Mucosa of descending colon (tissue), 3 donors: ENCODE measurements around the gene C1orf74. TPM values are rescaled to one million over a fixed set of nuclear protein-coding genes. Genes with fewer than 3 reads are reported as not detected.

Experiments
- ATAC-seq: fragments of 200-7000 bp; cut with Tn5 transposase; one replicate; pipeline ENCODE4 v1.9.1; 2020; ENCODE audit warnings: mild to moderate bottlenecking, moderate library complexity
- DNase-seq, 3 donors: peaks; one replicate each; pipeline ENCODE4 v3.0.0-alpha.2; 2020
- H3K36me3 ChIP-seq: fragments of 200-600 bp; one replicate; pipeline ENCODE4 v1.8.0; 2021; ENCODE audit warnings: low read depth, mild to moderate bottlenecking
- H3K4me1 ChIP-seq: fragments of 200-600 bp; one replicate; pipeline ENCODE4 v1.8.0; 2021; ENCODE audit warnings: low read depth, mild to moderate bottlenecking
- H3K4me3 ChIP-seq: fragments of 200-600 bp; one replicate; pipeline ENCODE4 v1.8.0; 2021; ENCODE audit warnings: mild to moderate bottlenecking
- H3K9me3 ChIP-seq: fragments of 200-600 bp; one replicate; pipeline ENCODE4 v1.8.0; 2021; ENCODE audit warnings: mild to moderate bottlenecking
- CTCF ChIP-seq: fragments of 200-600 bp; IDR thresholded peaks from one replicate; pipeline ENCODE4 v1.8.0; 2022; ENCODE audit warnings: antibody characterized with exemption, mild to moderate bottlenecking
- intact Hi-C, 2 donors: fragments of 100-400 bp; cut with DNase I in 1 of 2; cut with micrococcal nuclease in 1 of 2; formaldehyde crosslinking; loops; one replicate each; pipeline versions ENCODE4 v1.11.0 to v1.11.1; 2022; cut with DNase I, micrococcal nuclease
- total RNA-seq, 3 donors: library from RNA; stranded (reverse); fragmentation: NEBNext Ultra II Directional in 2 of 3; extraction: Animal tissue kit (Norgen Biotek cat#: 25700) in 2 of 3; gene quantifications; one replicate each; pipeline versions ENCODE4 v1.2.1 to v1.2.4, GENCODE V29; 2021 to 2023
- donor health status: DM: no; HTN: no; CAD: no; lungs with moderate emphysema.
- donor health status: DM: no; HTN: no; CAD: no.
- donor health status: DM: no; HTN: yes; CAD: no.

C1orf74 gene
- total RNA-seq, 3 donors from 2014 or later, result 1.9 to 3.4 (median 2.7) TPM

- intact Hi-C loops, result no loop called here
- ATAC-seq, result no peak
- Histone ChIP-seq H3K4me3 (no peak overlapping the region), H3K4me1 (peaks cover 17% of the 10 kb centered on the region), H3K9me3 (no peaks in the 10 kb centered on the region), H3K36me3 (no peaks in the 10 kb centered on the region)
- DNase-seq, result no peak
- no peak for TF ChIP-seq CTCF
Measured at GRCh38 chr1:209785592-209785991, 1.2 kb upstream of the C1orf74 start.

- Histone ChIP-seq H3K4me3 (no peak overlapping the region), H3K4me1 (peaks cover 11% of the 10 kb centered on the region), H3K9me3 (no peaks in the 10 kb centered on the region), H3K36me3 (no peaks in the 10 kb centered on the region)
- no peak for TF ChIP-seq CTCF
- no peak for ATAC-seq
- intact Hi-C loops, result no loop called here
- DNase-seq, result no peak
Measured at GRCh38 chr1:209783386-209783785, 973 bp downstream of the C1orf74 start.

GRCh38 chr1:209780268-209780667, 4.1 kb downstream of the C1orf74 start:
- Histone ChIP-seq H3K36me3 (no peaks in the 10 kb centered on the region), H3K4me1 (peaks cover 7% of the 10 kb centered on the region), H3K9me3 (no peaks in the 10 kb centered on the region), H3K4me3 (no peak overlapping the region)
- TF ChIP-seq CTCF, result no peak
- intact Hi-C loops, result no loop called here
- ATAC-seq (peak; percentile 1), DNase-seq (no peak)

GRCh38 chr1:209778102-209778501, 6.3 kb downstream of the C1orf74 start:
- DNase-seq, result no peak
- TF ChIP-seq CTCF, result no peak
- intact Hi-C loops, result no loop called here
- Histone ChIP-seq H3K36me3 (no peaks in the 10 kb centered on the region), H3K4me1 (no peaks in the 10 kb centered on the region), H3K4me3 (no peak overlapping the region), H3K9me3 (no peaks in the 10 kb centered on the region)
- ATAC-seq, result no peak

GRCh38 chr1:209777587-209777986, 6.8 kb downstream of the C1orf74 start:
- no peak for TF ChIP-seq CTCF
- ATAC-seq (no peak), DNase-seq (no peak)
- Histone ChIP-seq H3K9me3 (no peaks in the 10 kb centered on the region), H3K4me1 (no peaks in the 10 kb centered on the region), H3K36me3 (no peaks in the 10 kb centered on the region), H3K4me3 (no peak overlapping the region)
- intact Hi-C loops, result no loop called here

- no peak for TF ChIP-seq CTCF
- no peaks in the 10 kb centered on the region for H3K4me1 ChIP-seq
- no peaks in the 10 kb centered on the region for H3K9me3 ChIP-seq
- DNase-seq (no peak), ATAC-seq (no peak)
- H3K36me3 ChIP-seq, result no peaks in the 10 kb centered on the region
- H3K4me3 ChIP-seq, result no peak overlapping the region
- intact Hi-C loops, result no loop called here
Measured at GRCh38 chr1:209775678-209776077, 8.7 kb downstream of the C1orf74 start.
